Activated CD4-positive, alpha-beta T cell treated with anti-CD3 and anti-CD28 coated beads for 36 hours (primary cell): ENCODE results near the gene TMEM9B. TPM values are rescaled to one million over a fixed set of nuclear protein-coding genes. Genes with fewer than 3 reads are reported as not detected.
A peak's percentile ranks its signal among the peaks of the same experiment; 100 is the strongest.
"Not testable (repeated sequence)": the region's sequence is repeated elsewhere in the genome, so short reads cannot be mapped to it uniquely, and the experiment has no call there.

Experiments
- ATAC-seq: fragments of 200-7000 bp; cut with Tn5 transposase; one replicate; pipeline ENCODE4 v1.10.0; 2021; ENCODE audit warnings: mild to moderate bottlenecking, moderate library complexity
- CTCF ChIA-PET: fragments of 350-600 bp; sonication (Branson Sonifier 250); formaldehyde crosslinking; loops from one replicate; lab custom pipeline; 2021; ENCODE audit warnings: antibody characterized with exemption; lab: Charles Lee
- POLR2A ChIA-PET: fragments of 350-600 bp; sonication (Branson Sonifier 250); formaldehyde crosslinking; loops from one replicate; lab custom pipeline; 2021; ENCODE audit warnings: antibody characterized with exemption, inconsistent platforms; lab: Charles Lee
- DNase-seq: peaks from one replicate; pipeline ENCODE4 v3.0.0-alpha.2; 2020
- H3K27ac Mint-ChIP-seq: one replicate; pipeline ENCODE4 v1.8.0; 2021; ENCODE audit warnings: mixed read lengths
- H3K27me3 Mint-ChIP-seq: one replicate; pipeline ENCODE4 v1.8.0; 2021; ENCODE audit warnings: mixed read lengths
- H3K36me3 Mint-ChIP-seq: one replicate; pipeline ENCODE4 v1.8.0; 2021; ENCODE audit warnings: low read depth, mixed read lengths
- H3K4me1 Mint-ChIP-seq: one replicate; pipeline ENCODE4 v1.8.0; 2021; ENCODE audit warnings: mixed read lengths
- H3K4me3 Mint-ChIP-seq: one replicate; pipeline ENCODE4 v1.8.0; 2021; ENCODE audit warnings: mild to moderate bottlenecking, moderate library complexity, mixed read lengths
- H3K9me3 Mint-ChIP-seq: one replicate; pipeline ENCODE4 v1.8.0; 2021; ENCODE audit warnings: low read depth, mixed read lengths
- intact Hi-C, 2 experiments: fragments of 100-400 bp; cut with DNase I in 1 of 2; cut with micrococcal nuclease in 1 of 2; formaldehyde crosslinking; loops; one replicate each; pipeline versions ENCODE4 v1.14.2 to v1.15.1; 2022 to 2024; cut with DNase I, micrococcal nuclease
- total RNA-seq, 2 experiments: library from RNA; stranded (reverse); gene quantifications; one replicate each; pipeline ENCODE4 v1.2.3, GENCODE V29; 2021

The TMEM9B gene
- total RNA-seq = 10 to 100 TPM in 1 of 2 experiments, 1 to 10 TPM in 1; 9.9 to 13.1 TPM

DNA sequence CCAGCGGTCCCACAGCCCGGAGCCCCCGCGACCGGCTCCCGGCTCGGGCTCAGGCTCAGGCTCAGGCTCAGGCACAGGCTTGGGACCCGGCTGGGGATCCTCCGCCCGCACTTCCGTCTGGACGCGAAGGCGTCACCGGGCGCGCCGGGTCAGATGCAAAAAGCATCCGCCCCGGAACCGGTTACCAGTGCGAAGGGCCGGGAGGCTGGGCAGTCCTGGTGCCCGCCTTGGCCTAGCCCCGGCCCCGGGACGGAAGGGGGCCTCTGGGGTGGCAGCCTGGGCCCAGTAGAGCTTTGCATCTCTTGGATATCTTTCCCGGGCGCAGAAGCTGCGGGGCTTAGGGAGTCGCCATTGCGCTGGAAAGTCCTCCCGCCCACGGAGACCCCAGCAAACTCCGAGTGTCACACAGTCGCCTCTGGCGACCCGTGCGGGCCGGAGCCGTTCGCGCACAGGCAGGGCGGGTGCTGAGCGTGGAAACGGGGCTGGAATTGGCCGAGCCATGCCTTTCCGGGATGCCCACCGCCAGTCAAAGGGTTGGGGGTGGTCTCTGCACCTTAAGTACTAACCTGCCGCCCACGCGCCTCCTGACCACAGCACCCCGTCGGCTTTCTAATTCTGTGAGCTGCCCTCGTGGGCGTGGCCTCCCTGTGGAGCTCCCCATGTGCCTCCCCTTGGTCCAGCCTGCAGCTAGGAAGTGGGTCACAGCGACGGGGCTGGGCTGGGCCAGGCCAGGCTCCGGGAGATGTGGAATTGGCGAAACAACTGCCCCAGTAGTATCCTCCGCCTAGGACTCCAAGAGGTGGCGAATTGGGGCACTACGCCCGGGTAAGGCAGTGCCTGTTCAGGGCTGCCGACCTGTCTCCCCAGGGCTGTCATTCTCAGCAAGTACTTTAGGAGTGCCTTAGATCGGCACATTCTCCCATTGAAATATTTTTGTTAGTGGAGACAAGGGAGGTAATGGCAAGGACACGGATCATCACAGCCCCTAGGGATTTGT lies at the start of gene TMEM9B:
TMEM9B (minus strand) TSS at position 119 of the 997 bp plus-strand sequence. CDS start 129 bp downstream, outside the sequence.
- no peaks in the 10 kb centered on the region for H3K9me3 Mint-ChIP-seq
- ATAC-seq (peak; percentile 87), DNase-seq (peak; percentile 90)
- intact Hi-C loops = loop anchor here (1.0 to 5.0 kb wide), 12 partner anchors 37 to 609 kb away; partner anchors contain the start of genes RPL27A (in 2 of the 2), TRIM66 (in 2 of the 2), AKIP1 (in 1 of the 2) and IPO7 (in 1 of the 2)
- ChIA-PET POLR2A (interaction anchor here (0.6 to 1.1 kb wide), 4 partner anchors 39 to 350 kb away, joined by 3 to 4 read pairs (median 3); partner anchors contain the start of genes AKIP1, NRIP3 and TMEM41B), CTCF (interaction anchor here (0.6 to 1.8 kb wide), 4 partner anchors 50 to 1691 kb away, joined by 3 to 9 read pairs (median 4); no protein-coding TSS in a partner anchor)
- peak within 1 kb of the TSS; percentile 89 for H3K27ac Mint-ChIP-seq
- peaks cover 29% of the 10 kb centered on the region for H3K4me1 Mint-ChIP-seq
- H3K27me3 Mint-ChIP-seq = no peaks in the 10 kb centered on the region
- peaks cover 4% of the 10 kb centered on the region for H3K36me3 Mint-ChIP-seq
- peak within 1 kb of the TSS; percentile 81 for H3K4me3 Mint-ChIP-seq

- no peak overlapping the region for H3K4me3 Mint-ChIP-seq
- no peaks in the 10 kb centered on the region for H3K36me3 Mint-ChIP-seq
- H3K4me1 Mint-ChIP-seq = peaks cover 19% of the 10 kb centered on the region
- CTCF ChIA-PET = interaction anchor here (0.7 to 6.5 kb wide), 7 partner anchors 14 to 493 kb away, joined by 3 to 124 read pairs (median 7); no protein-coding TSS in a partner anchor
- ATAC-seq = no peak
- H3K9me3 Mint-ChIP-seq = no peaks in the 10 kb centered on the region
- DNase-seq = no peak
- H3K27ac Mint-ChIP-seq = no peak overlapping the region
- POLR2A ChIA-PET = no interaction called here
- intact Hi-C loops = no loop called here
- peaks cover 10% of the 10 kb centered on the region for H3K27me3 Mint-ChIP-seq
These were observed 49.1 kb upstream of the TMEM9B start for GRCh38 chr11:9013373-9013772.

- H3K4me3 Mint-ChIP-seq, ATAC-seq, DNase-seq, intact Hi-C loops, POLR2A ChIA-PET, H3K9me3 Mint-ChIP-seq, H3K36me3 Mint-ChIP-seq, H3K4me1 Mint-ChIP-seq, CTCF ChIA-PET, H3K27ac Mint-ChIP-seq: not testable (repeated sequence)
- peaks cover 22% of the 10 kb centered on the region for H3K27me3 Mint-ChIP-seq
These were observed 45.3 kb upstream of the TMEM9B start for GRCh38 chr11:9009538-9009937.

DNA sequence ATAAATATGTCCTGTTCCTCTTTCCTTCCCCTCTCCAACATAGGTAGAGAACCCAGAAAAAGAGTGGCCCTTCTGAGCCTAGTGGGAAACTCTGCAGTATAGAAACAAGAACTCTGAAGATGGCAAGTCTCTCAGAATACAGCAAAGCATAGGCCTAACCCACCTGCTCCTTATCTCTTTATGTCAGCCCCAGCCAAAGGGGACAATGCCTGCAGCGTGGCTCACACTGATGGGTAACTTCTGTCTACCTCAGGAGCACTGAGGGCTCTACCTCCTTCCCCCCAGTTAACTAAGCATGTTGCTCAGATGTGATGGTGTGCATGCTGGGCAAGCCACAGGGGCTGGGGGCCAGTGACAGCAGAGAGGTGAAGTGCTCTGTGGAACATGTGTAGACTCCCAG lies 44.4 kb upstream of the TMEM9B start:
- H3K4me1 Mint-ChIP-seq = peaks cover 5% of the 10 kb centered on the region
- no peak overlapping the region for H3K27ac Mint-ChIP-seq
- no peak for ATAC-seq
- H3K36me3 Mint-ChIP-seq = no peaks in the 10 kb centered on the region
- no peak overlapping the region for H3K4me3 Mint-ChIP-seq
- intact Hi-C loops = no loop called here
- H3K9me3 Mint-ChIP-seq = no peaks in the 10 kb centered on the region
- ChIA-PET POLR2A (no interaction called here), CTCF (interaction anchor here (0.6 kb wide), 1 partner anchor 93 kb away, joined by 3 read pairs; no protein-coding TSS in a partner anchor)
- peaks cover 22% of the 10 kb centered on the region for H3K27me3 Mint-ChIP-seq
- no peak for DNase-seq

DNA sequence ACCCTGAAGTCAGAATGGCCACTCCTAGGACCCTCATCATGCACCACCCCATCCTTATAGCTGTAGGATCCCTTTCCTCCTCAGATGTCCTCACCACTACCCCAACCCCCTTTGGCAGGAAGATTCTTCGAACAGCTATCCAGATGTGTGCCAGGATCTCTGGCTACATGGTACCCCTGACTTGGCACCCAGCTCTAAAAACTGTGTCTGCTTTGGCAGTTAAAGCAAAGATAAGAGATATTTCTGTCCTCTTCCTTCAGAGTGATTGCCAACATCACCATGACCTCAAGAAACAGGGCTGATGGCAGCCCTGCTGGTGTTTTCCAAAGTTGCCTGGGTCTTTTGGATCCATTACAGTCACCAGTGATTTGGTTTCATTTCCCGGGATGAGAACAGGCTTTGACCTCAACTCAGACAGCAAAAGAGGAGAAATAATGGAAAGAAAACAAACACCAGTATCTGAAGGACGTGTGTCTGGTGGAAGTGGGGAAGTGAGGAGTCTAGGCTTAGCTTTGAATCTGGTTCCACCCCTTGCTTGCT lies 43.8 kb upstream of the TMEM9B start:
- H3K9me3 Mint-ChIP-seq = no peaks in the 10 kb centered on the region
- ATAC-seq = no peak
- no peaks in the 10 kb centered on the region for H3K36me3 Mint-ChIP-seq
- H3K27me3 Mint-ChIP-seq = peaks cover 20% of the 10 kb centered on the region
- intact Hi-C loops = no loop called here
- H3K27ac Mint-ChIP-seq = no peak overlapping the region
- CTCF ChIA-PET = interaction anchor here (0.6 to 4.0 kb wide), 3 partner anchors 8 to 527 kb away, joined by 3 to 29 read pairs (median 3); no protein-coding TSS in a partner anchor
- DNase-seq = no peak
- H3K4me1 Mint-ChIP-seq = peaks cover 8% of the 10 kb centered on the region
- H3K4me3 Mint-ChIP-seq = no peak overlapping the region
- POLR2A ChIA-PET = no interaction called here

DNA sequence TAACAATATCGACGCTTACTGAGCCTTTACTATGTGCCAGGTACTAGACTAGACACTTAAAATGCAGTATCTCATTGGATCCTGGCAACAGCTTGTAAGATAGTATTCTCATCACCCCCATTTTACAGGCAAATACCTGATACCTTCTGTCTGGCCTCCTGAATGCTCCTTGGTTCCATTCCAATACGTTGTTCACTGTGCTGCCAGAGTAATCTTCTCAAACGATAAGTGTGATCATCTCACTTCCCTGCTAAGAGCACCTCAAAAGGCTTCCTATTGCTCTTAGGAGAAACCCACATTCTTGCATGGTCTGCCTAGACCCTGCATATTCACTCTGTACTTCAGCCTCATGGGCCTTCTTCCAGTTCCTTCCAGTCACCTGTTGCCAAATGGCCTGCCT lies 40.8 kb upstream of the TMEM9B start:
- intact Hi-C loops = no loop called here
- H3K27ac Mint-ChIP-seq = peak overlapping the region; percentile 32

GRCh38 chr11:9004183-9004926 lies 40.1 kb upstream of the TMEM9B start:
- Mint-ChIP-seq H3K4me1 (peaks cover 27% of the 10 kb centered on the region), H3K4me3 (peak overlapping the region; percentile 48), H3K27me3 (peaks cover 29% of the 10 kb centered on the region), H3K36me3 (no peaks in the 10 kb centered on the region), H3K27ac (peak overlapping the region; percentile 32), H3K9me3 (no peaks in the 10 kb centered on the region)
- intact Hi-C loops = loop anchor here (5.0 kb wide), 6 partner anchors 133 to 1303 kb away; partner anchors contain the start of genes ADM (in 1 of the 2) and IPO7 (in 1 of the 2)
- DNase-seq (peak; percentile 35), ATAC-seq (no peak)
- ChIA-PET CTCF (interaction anchor here (0.7 to 4.0 kb wide), 3 partner anchors 12 to 578 kb away, joined by 4 to 29 read pairs (median 14); no protein-coding TSS in a partner anchor), POLR2A (interaction anchor here (1.1 kb wide), 1 partner anchor 40 kb away, joined by 3 read pairs; the partner anchor contains the start of gene TMEM9B)

More for the DNA sequence above, 40.8 kb upstream of the TMEM9B start:
- no peaks in the 10 kb centered on the region for H3K36me3 Mint-ChIP-seq
- no peaks in the 10 kb centered on the region for H3K9me3 Mint-ChIP-seq
- ChIA-PET POLR2A (no interaction called here), CTCF (interaction anchor here (4.0 kb wide), 1 partner anchor 11 kb away, joined by 29 read pairs; no protein-coding TSS in a partner anchor)
- ATAC-seq (no peak), DNase-seq (no peak)
- H3K27me3 Mint-ChIP-seq = peaks cover 25% of the 10 kb centered on the region
- peaks cover 27% of the 10 kb centered on the region for H3K4me1 Mint-ChIP-seq
- H3K4me3 Mint-ChIP-seq = peak overlapping the region; percentile 48

- CTCF ChIA-PET = interaction anchor here (0.6 to 2.4 kb wide), 4 partner anchors 12 to 579 kb away, joined by 3 to 14 read pairs (median 4); no protein-coding TSS in a partner anchor
- peak; percentile 41 for ATAC-seq
- Mint-ChIP-seq H3K27ac (peak within 1 kb of the TSS; percentile 38), H3K4me3 (peak within 1 kb of the TSS; percentile 65), H3K36me3 (no peaks in the 10 kb centered on the region), H3K9me3 (no peaks in the 10 kb centered on the region), H3K27me3 (peaks cover 34% of the 10 kb centered on the region), H3K4me1 (peaks cover 27% of the 10 kb centered on the region)
- POLR2A ChIA-PET = interaction anchor here (0.6 to 1.1 kb wide), 3 partner anchors 40 to 136 kb away, joined by 3 to 4 read pairs (median 3); partner anchors contain the start of gene TMEM9B
- intact Hi-C loops = loop anchor here (1.0 to 5.0 kb wide), 11 partner anchors 39 to 1304 kb away; partner anchors contain the start of genes ADM (in 1 of the 2), IPO7 (in 1 of the 2), TMEM9B (in 1 of the 2) and ZNF143 (in 1 of the 2)
- DNase-seq = peak; percentile 82
These were observed 39.4 kb upstream of the TMEM9B start, which contains the start of gene NRIP3 for GRCh38 chr11:9003573-9004182. TSS of gene NRIP3 (minus strand) at chr11:9004001. CDS start at chr11:9003935, 66 bp downstream.

GRCh38 chr11:9002920-9003572 lies 38.8 kb upstream of the TMEM9B start:
- Mint-ChIP-seq H3K9me3 (no peaks in the 10 kb centered on the region), H3K4me1 (peaks cover 27% of the 10 kb centered on the region), H3K36me3 (no peaks in the 10 kb centered on the region), H3K27ac (peak overlapping the region; percentile 38), H3K4me3 (peak overlapping the region; percentile 65), H3K27me3 (peaks cover 36% of the 10 kb centered on the region)
- peak; percentile 49 for DNase-seq
- intact Hi-C loops = loop anchor here (1.0 to 5.0 kb wide), 11 partner anchors 38 to 1304 kb away; partner anchors contain the start of genes ADM (in 1 of the 2), IPO7 (in 1 of the 2), TMEM9B (in 1 of the 2) and ZNF143 (in 1 of the 2)
- CTCF ChIA-PET = interaction anchor here (0.6 to 2.4 kb wide), 3 partner anchors 13 to 65 kb away, joined by 3 to 14 read pairs (median 4); no protein-coding TSS in a partner anchor
- no peak for ATAC-seq
- POLR2A ChIA-PET = interaction anchor here (0.6 to 1.1 kb wide), 3 partner anchors 39 to 135 kb away, joined by 3 to 4 read pairs (median 3); partner anchors contain the start of gene TMEM9B
